HG03520 (cell line): ENCODE data around the gene CAPNS1.
"Not testable (repeated sequence)": the region's sequence is repeated elsewhere in the genome, so short reads cannot be mapped to it uniquely, and the experiment has no call there.

Source experiments
- ATAC-seq: cut with Tn5 transposase; IDR thresholded peaks from one replicate; pipeline ENCODE4 v1.9.1; 2021; ENCODE audit warnings: mild to moderate bottlenecking, moderate library complexity; ENCODE audit not compliant: unreplicated experiment

The CAPNS1 gene

DNA sequence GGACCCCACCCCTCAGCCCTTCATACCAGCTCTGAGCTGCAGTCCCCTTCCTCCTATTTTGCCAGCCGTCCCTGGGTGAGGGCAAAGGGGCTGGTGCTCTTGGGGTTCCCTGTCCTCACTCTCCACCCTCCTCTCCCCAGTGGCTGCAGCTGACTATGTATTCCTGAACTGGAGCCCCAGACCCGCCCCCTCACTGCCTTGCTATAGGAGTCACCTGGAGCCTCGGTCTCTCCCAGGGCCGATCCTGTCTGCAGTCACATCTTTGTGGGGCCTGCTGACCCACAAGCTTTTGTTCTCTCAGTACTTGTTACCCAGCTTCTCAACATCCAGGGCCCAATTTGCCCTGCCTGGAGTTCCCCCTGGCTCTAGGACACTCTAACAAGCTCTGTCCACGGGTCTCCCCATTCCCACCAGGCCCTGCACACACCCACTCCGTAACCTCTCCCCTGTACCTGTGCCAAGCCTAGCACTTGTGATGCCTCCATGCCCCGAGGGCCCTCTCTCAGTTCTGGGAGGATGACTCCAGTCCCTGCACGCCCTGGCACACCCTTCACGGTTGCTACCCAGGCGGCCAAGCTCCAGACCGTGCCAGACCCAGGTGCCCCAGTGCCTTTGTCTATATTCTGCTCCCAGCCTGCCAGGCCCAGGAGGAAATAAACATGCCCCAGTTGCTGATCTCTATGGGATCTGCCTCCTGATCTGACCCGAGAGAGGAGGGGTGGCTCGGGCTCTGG lies 10.0 kb downstream of the CAPNS1 start:
- no peak for ATAC-seq

GRCh38 chr19:36150586-36150985 lies 10.7 kb downstream of the CAPNS1 start:
- ATAC-seq, result no peak

GRCh38 chr19:36151144-36152018 lies 11.5 kb downstream of the CAPNS1 start:
- no peak for ATAC-seq

GRCh38 chr19:36152019-36152351 lies 12.1 kb downstream of the CAPNS1 start:
- ATAC-seq, result no peak

DNA sequence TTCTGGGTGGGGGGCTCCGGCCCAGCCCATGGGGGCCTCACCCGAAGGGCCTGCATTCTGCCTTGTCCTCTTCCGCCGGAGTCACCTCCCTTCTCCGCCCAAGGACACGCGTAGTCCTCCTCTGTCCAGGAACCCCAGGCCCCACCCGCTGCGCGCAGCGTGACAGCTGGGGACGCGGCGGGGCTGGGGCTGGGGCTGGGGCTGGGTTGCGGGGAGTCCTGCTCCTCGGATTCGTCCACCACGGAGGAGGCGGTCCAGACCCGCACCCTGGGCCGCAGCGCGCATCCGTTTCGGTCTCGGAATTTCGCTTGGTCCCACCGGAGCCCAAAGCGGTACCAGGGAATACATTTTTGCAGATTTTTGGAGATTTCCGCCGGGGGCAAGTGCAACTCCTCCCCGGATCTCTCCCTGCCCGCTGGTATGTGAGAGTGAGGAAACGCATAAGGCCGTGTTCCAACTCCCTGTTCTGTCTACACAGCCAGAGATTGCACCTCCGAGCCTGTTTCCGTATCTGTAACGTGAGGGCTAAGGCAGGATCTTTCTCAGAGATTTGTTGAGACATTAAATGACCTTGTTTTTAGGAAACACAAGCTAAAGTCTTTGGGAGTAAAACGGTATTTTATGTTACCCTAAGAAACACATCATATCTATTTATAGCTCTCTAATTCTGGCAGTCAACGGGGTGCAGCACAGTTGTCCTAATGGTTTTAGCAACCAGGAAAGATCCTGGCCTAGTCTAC lies 12.7 kb downstream of the CAPNS1 start, which contains the start of gene COX7A1:
COX7A1 (minus strand) TSS at position 96 of the 740 bp plus-strand sequence; CDS start at position 56, 40 bp downstream.
- no peak for ATAC-seq

DNA sequence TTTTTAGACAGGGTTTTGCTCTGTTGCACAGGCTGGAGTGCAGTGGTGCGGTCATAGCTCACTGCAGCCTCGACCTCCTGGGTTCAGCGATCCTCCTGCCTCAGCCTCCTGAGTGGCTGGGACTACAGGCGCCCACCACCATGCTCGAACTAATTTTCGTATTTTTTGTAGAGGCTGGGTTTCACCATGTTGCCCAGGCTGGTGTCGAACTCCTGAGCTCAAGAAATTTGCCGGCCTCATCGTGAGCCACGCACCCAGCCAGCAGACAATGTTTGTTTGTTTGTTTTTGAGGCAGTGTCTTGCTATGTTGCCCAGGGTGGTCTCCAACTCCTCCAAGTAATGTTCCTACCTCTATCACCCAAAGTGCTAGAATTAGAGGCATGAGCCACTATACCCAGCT lies 13.3 kb downstream of the CAPNS1 start:
- no peak for ATAC-seq

DNA sequence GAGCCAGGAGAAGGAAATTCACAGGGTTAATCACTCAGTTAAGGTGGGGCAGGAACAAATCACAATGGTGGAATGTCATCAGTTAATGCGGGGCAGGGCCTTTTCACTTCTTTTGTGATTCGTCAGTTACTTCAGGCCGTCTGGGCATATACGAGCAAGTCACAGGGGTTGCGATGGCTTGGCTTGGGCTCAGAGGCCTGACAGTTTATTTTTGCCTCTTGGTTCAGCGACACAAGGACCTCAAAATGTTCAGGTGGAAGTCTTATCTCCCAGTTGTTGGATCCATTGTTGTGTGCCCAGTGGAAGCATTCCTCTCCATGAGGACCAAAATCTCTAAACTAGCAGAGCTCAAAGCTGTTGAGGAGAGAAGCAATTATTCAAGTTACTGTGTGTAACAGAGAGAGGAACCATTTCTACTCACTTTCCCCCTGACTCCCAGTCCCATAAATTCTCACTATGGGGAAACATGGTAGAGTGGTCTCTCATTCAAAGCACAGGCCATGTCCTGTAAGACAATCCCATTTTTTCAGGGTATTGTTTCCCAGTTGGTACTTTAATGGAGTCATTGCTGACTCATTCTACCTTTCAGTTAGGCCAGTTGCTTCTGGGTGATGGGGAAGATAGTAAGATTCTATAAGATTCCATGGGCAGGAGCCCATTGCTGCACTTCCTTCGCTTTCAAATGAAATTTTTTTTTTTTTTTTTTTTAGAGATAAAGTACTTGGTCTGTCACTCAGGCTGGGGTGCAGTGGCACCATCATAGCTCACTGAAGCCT lies 21.1 kb downstream of the CAPNS1 start:
- ATAC-seq, result no peak

DNA sequence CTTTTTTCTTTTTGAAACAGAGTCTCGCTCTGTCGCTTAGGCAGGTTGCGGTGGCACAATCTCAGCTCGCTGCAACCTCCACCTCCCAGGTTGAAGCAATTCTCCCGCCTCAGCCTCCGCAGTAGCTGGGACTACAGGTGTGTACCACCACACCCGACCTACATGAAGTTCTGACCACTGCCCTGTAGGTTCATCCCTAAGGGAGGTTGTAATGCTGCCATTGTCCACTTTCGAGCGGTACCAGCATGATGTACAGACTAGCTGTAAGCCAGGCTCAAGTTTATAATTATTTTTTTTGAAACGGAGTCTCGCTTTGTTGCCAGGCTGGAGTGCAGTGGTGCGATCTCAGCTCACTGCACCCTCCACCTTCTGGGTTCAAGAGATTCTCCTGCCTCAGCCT lies 23.9 kb downstream of the CAPNS1 start:
- ATAC-seq, result no peak

DNA sequence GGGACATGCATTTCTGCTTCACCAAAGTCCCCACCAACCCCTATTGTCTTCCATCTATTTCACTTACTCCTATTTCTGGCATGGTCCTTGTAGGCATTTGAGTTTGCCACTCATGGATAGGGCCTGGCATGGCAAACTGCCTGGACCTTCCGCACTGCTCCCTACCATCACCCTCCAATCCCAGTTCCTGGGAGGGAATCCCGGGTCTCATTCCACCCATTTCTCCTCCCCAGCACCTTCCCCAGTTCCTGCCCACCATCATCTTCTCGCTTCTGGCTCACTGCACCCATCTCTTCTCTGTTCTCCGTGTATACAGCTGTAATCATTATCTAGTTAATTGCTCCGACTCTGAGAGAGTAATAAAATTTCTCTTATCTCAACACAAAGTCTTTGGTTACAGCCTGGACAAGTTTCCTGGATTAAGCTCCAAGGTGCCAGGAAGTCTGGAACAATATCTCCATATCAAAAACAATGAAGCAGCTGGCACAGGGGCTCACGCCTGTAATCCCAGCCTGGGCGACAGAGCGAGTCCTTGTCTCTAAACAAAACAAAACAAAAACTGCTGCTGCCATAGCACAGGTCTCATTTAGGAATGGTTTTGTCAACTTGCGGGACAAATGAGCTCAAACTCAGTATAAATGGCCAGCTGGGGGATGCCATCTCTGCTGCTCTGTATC lies 29.4 kb downstream of the CAPNS1 start:
- no peak for ATAC-seq

- no peak for ATAC-seq
Measured at GRCh38 chr19:36172852-36173251, 33.0 kb downstream of the CAPNS1 start.

- ATAC-seq, result not testable (repeated sequence)
Measured at GRCh38 chr19:36173846-36174245, 34.0 kb downstream of the CAPNS1 start.

DNA sequence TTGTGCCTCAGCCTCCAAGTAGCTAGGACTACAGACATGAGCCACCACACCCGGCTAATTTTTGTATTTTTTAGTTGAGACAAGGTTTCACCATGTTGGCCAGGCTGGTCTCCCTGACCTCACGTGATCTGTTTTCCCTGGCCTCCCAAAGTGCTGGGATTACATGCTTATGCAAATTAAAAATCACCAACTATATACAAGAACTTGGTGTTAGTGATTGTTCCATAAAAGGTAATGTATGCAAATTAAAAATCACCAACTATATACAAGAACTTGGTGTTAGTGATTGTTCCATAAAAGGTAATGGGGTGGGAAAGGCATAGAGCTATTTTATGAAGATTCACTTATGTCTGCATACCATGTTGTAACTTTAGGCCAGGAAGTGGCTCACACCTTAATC lies 39.2 kb downstream of the CAPNS1 start:
- not testable (repeated sequence) for ATAC-seq

DNA sequence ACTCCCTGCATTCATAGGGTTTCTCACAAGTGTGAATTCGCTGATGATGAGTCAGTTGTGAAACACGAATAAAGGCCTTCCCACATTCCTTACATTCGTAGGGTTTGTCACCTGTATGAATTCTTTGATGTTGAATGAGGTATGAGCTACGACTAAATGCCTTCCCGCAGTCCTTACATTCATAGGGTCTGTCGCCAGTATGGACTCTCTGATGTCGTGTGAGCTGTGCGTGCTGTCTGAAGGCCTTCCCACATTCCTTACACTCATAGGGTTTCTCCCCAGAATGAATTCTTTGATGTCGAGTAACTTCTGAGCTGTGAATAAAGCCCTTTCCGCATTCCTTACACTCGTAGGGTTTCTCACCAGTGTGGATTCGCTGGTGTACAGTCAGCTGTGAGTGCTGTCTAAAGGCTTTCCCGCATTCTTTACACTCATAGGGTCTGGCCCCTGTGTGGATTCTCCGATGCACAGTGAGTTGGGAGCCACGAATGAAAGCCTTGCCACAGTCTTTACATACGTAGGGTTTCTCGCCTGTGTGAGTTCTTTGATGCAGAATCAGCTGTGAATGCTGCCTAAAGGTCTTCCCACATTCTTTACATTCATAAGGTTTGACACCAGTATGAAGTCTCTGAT lies 42.9 kb downstream of the CAPNS1 start:
- ATAC-seq, result no peak

GRCh38 chr19:36183245-36183628 lies 43.4 kb downstream of the CAPNS1 start:
- ATAC-seq, result no peak

GRCh38 chr19:36186722-36187121 lies 46.9 kb downstream of the CAPNS1 start:
- not testable (repeated sequence) for ATAC-seq

GRCh38 chr19:36196249-36196648 lies 56.4 kb downstream of the CAPNS1 start:
- ATAC-seq, result no peak

- no peak for ATAC-seq
Measured at GRCh38 chr19:36198119-36198518, 58.3 kb downstream of the CAPNS1 start.
